ENCODE data around the gene USP37.

DNA sequence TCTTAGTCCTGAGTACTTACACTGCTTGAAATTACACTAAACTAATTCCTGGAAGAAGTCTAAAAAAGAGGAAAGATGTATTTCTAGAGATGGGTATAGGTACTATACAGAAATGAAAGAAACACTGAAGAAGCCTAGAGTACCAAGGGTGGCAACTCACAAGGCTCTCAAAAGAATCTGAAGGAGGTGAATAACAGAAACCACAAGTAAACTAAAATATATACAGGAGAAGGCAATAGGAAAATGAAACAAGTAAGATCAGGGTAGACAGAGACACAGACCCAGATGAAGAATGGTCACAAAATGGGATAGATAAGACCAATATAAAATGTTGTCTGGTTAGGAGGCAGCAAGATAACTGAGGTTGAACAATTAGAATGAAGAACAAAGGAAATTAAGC, 59.9 kb downstream of the USP37 start:
- TF ChIP-seq RAD21 (IDR thresholded peaks at IDR 0.05; ENCODE audit: low read length) (no peak), EZH2phosphoT487 (IDR thresholded peaks at IDR 0.05; ENCODE audit: borderline replicate concordance, low read depth) (no peak), EP300 (IDR thresholded peaks at IDR 0.05; ENCODE audit: borderline replicate concordance in 1 of 2, low read depth in 1 of 2, low read length in 1 of 2) (no peak), CHD2 (IDR thresholded peaks at IDR 0.05; ENCODE audit: low read length, partially characterized antibody) (no peak), GABPA (IDR thresholded peaks at IDR 0.05; ENCODE audit: low read depth) (no peak), POLR2AphosphoS5 (IDR thresholded peaks at IDR 0.05; ENCODE audit: low read depth, low read length) (no peak), SIN3A (IDR thresholded peaks at IDR 0.05; ENCODE audit: borderline replicate concordance, low read depth, low read length) (no peak), JUND (IDR thresholded peaks at IDR 0.05) (no peak)
- TF ChIP-seq, protein P1, sequence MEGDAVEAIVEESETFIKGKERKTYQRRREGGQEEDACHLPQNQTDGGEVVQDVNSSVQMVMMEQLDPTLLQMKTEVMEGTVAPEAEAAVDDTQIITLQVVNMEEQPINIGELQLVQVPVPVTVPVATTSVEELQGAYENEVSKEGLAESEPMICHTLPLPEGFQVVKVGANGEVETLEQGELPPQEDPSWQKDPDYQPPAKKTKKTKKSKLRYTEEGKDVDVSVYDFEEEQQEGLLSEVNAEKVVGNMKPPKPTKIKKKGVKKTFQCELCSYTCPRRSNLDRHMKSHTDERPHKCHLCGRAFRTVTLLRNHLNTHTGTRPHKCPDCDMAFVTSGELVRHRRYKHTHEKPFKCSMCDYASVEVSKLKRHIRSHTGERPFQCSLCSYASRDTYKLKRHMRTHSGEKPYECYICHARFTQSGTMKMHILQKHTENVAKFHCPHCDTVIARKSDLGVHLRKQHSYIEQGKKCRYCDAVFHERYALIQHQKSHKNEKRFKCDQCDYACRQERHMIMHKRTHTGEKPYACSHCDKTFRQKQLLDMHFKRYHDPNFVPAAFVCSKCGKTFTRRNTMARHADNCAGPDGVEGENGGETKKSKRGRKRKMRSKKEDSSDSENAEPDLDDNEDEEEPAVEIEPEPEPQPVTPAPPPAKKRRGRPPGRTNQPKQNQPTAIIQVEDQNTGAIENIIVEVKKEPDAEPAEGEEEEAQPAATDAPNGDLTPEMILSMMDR (IDR thresholded peaks at IDR 0.05): no peak
